Vagina (tissue), 2 donors: ENCODE data around the gene ADISSP. TPM values are rescaled to one million over a fixed set of nuclear protein-coding genes. Genes with fewer than 3 reads are reported as not detected.

Experiments used
- DNase-seq, 2 donors: peaks; one replicate each; pipeline ENCODE4 v3.0.0-alpha.2; 2017; ENCODE audit errors: extremely low spot score in 2 of 2
- H3K27ac ChIP-seq: fragments of 200-600 bp; sonication (generic); one replicate; pipeline ENCODE4 v1.5.1; 2019
- H3K27me3 ChIP-seq: fragments of 200-600 bp; sonication (generic); one replicate; pipeline ENCODE4 v1.5.1; 2019
- H3K36me3 ChIP-seq, 2 donors: fragments of 200-600 bp; sonication (generic); one replicate each; pipeline ENCODE4 v1.5.1; 2017 to 2019
- H3K4me1 ChIP-seq: fragments of 200-600 bp; sonication (generic); one replicate; pipeline ENCODE4 v1.5.1; 2019
- H3K4me3 ChIP-seq, 2 donors: fragments of 200-600 bp; sonication (generic); 1 replicate in 1 of 2; 2 replicates in 1 of 2; pipeline ENCODE4 v1.5.1; 2016 to 2019
- H3K9me3 ChIP-seq: fragments of 200-600 bp; sonication (generic); one replicate; pipeline ENCODE4 v1.5.1; 2019
- CTCF ChIP-seq, 3 experiments: fragments of 450-650 bp in 2 of 3; fragments of 200-600 bp in 1 of 3; sonication (generic) in 1 of 3; IDR thresholded peaks; one replicate each; pipeline ENCODE4 v1.5.1; 2017 to 2019; ENCODE audit warnings: antibody characterized with exemption in 3 of 3, mild to moderate bottlenecking in 2 of 3, moderate library complexity in 2 of 3
- POLR2A ChIP-seq, 2 donors: fragments of 450-650 bp; IDR thresholded peaks; one replicate each; pipeline ENCODE4 v1.6.1; 2017; ENCODE audit warnings: antibody characterized with exemption in 2 of 2, mild to moderate bottlenecking in 2 of 2, moderate library complexity in 2 of 2
- POLR2AphosphoS5 ChIP-seq, 2 donors: sonication (generic); formaldehyde crosslinking; IDR thresholded peaks; one replicate each; pipeline ENCODE4 v1.9.0; 2017; ENCODE audit warnings: antibody characterized with exemption in 2 of 2, mild to moderate bottlenecking in 2 of 2, low read depth in 1 of 2; ENCODE audit not compliant: insufficient read depth in 1 of 2
- intact Hi-C: fragments of 100-400 bp; cut with DNase I; formaldehyde crosslinking; loops from one replicate; pipeline ENCODE4 v1.15.1; 2023
- total RNA-seq: library from RNA; depleted of rRNA; stranded (reverse); fragments of >200 nt; gene quantifications from one replicate; pipeline ENCODE4 v1.2.3, GENCODE V29; 2016

Gene ADISSP
- total RNA-seq, 1 donor from 2014 or later, result 16.0 TPM

GRCh38 chr20:3783068-3783489, 15.5 kb upstream of the ADISSP start:
- Histone ChIP-seq H3K27me3 (no peaks in the 10 kb centered on the region), H3K4me3 (no peak overlapping the region), H3K4me1 (peaks cover 69% of the 10 kb centered on the region), H3K36me3 (peaks cover 0 to 6% of the 10 kb centered on the region in 2 donors), H3K9me3 (no peaks in the 10 kb centered on the region), H3K27ac (peak overlapping the region; percentile 80)
- intact Hi-C loops, result no loop called here
- TF ChIP-seq CTCF (IDR thresholded peaks at IDR 0.05) (no peak), POLR2A (IDR thresholded peaks at IDR 0.05) (no peak), POLR2AphosphoS5 (IDR thresholded peaks at IDR 0.05; ENCODE audit: insufficient read depth in 1 of 2, low read depth in 1 of 2) (no peak)
- DNase-seq, result peak in 1 of 2 donors; percentile 82

- Histone ChIP-seq H3K27ac (no peak overlapping the region), H3K9me3 (no peaks in the 10 kb centered on the region), H3K4me3 (no peak overlapping the region), H3K4me1 (peaks cover 69% of the 10 kb centered on the region), H3K36me3 (peaks cover 0 to 6% of the 10 kb centered on the region in 2 donors), H3K27me3 (no peaks in the 10 kb centered on the region)
- TF ChIP-seq CTCF (IDR thresholded peaks at IDR 0.05) (no peak), POLR2A (IDR thresholded peaks at IDR 0.05) (no peak), POLR2AphosphoS5 (IDR thresholded peaks at IDR 0.05; ENCODE audit: insufficient read depth in 1 of 2, low read depth in 1 of 2) (no peak)
- intact Hi-C loops, result no loop called here
- no peak for DNase-seq
Observed at GRCh38 chr20:3782597-3782996, 15.0 kb upstream of the ADISSP start.

- Histone ChIP-seq H3K4me1 (peaks cover 67% of the 10 kb centered on the region), H3K36me3 (peaks cover 0 to 6% of the 10 kb centered on the region in 2 donors), H3K27me3 (no peaks in the 10 kb centered on the region), H3K4me3 (peak within 1 kb of the TSS in 1 of 2 donors; percentile 39), H3K9me3 (no peaks in the 10 kb centered on the region), H3K27ac (peak within 1 kb of the TSS; percentile 64)
- TF ChIP-seq CTCF (IDR thresholded peaks at IDR 0.05) (peak in 1 of 3 experiments; percentile 46), POLR2AphosphoS5 (IDR thresholded peaks at IDR 0.05; ENCODE audit: insufficient read depth in 1 of 2, low read depth in 1 of 2) (peak in 1 of 2 donors; percentile 80), POLR2A (IDR thresholded peaks at IDR 0.05) (no peak)
- peak in 1 of 2 donors; percentile 91 for DNase-seq
- intact Hi-C loops, result no loop called here
Observed at GRCh38 chr20:3781153-3781910, 13.8 kb upstream of the ADISSP start, which contains the start of gene SPEF1. TSS of gene SPEF1 (minus strand) at chr20:3781448. CDS start at chr20:3781287, 161 bp downstream.

- Histone ChIP-seq H3K27ac (no peak overlapping the region), H3K4me1 (peaks cover 48% of the 10 kb centered on the region), H3K9me3 (no peaks in the 10 kb centered on the region), H3K36me3 (no peaks in the 10 kb centered on the region), H3K4me3 (no peak overlapping the region), H3K27me3 (no peaks in the 10 kb centered on the region)
- no peak for DNase-seq
- intact Hi-C loops, result loop anchor here (5.0 kb wide), 1 partner anchor 102 kb away; no protein-coding TSS in a partner anchor
- TF ChIP-seq POLR2AphosphoS5 (IDR thresholded peaks at IDR 0.05; ENCODE audit: insufficient read depth in 1 of 2, low read depth in 1 of 2), result no peak
Observed at GRCh38 chr20:3778976-3779375, 11.4 kb upstream of the ADISSP start.

GRCh38 chr20:3777716-3778629, 10.4 kb upstream of the ADISSP start:
- Histone ChIP-seq H3K4me3 (peak overlapping the region; percentile 51 to 61), H3K27me3 (no peaks in the 10 kb centered on the region), H3K27ac (peak overlapping the region; percentile 17), H3K36me3 (no peaks in the 10 kb centered on the region), H3K9me3 (no peaks in the 10 kb centered on the region), H3K4me1 (peaks cover 38% of the 10 kb centered on the region)
- peak in 1 of 2 donors; percentile 86 for DNase-seq
- intact Hi-C loops, result loop anchor here (5.0 kb wide), 1 partner anchor 101 kb away; no protein-coding TSS in a partner anchor
- TF ChIP-seq POLR2A (IDR thresholded peaks at IDR 0.05) (no peak), CTCF (IDR thresholded peaks at IDR 0.05) (no peak), POLR2AphosphoS5 (IDR thresholded peaks at IDR 0.05; ENCODE audit: insufficient read depth in 1 of 2, low read depth in 1 of 2) (peak in 1 of 2 donors; percentile 50)
